H1 (cell line): Measurements from ENCODE around the gene PET100. TPM values are rescaled to one million over a fixed set of nuclear protein-coding genes. Genes with fewer than 3 reads are reported as not detected.

ENCODE experiments used
- CTCF ChIA-PET: fragments of 300-600 bp; sonication (Branson Sonifier 250); formaldehyde crosslinking; loops from one replicate; lab custom pipeline; 2021; ENCODE audit not compliant: partially characterized antibody; lab: Charles Lee
- POLR2A ChIA-PET: fragments of 300-600 bp; sonication (Branson Sonifier 250); formaldehyde crosslinking; loops from one replicate; lab custom pipeline; 2021; ENCODE audit warnings: inconsistent platforms; ENCODE audit not compliant: partially characterized antibody; lab: Charles Lee
- DNase-seq, 2 experiments: peaks; one replicate each; pipeline versions ENCODE4 v3.0.0 to v3.0.0-alpha.2; 2010 to 2022; ENCODE audit warnings: low spot score in 2 of 2, low read depth in 1 of 2, mixed read lengths in 1 of 2
- FAIRE-seq: peaks from 2 replicates; lab custom pipeline; 2011; peaks lifted over from hg19 to GRCh38; lab: Jason Lieb, UNC
- H2AFZ ChIP-seq: 2 replicates; pipeline ENCODE4 v1.8.1; 2012; ENCODE audit warnings: low read length, inconsistent platforms
- H2AK5ac ChIP-seq: 2 replicates; pipeline ENCODE4 v1.6.1; 2013; ENCODE audit warnings: low read depth, low read length
- H2BK120ac ChIP-seq: replicated peaks from 2 replicates; pipeline ENCODE3; 2013; ENCODE audit warnings: low read depth, low read length, inconsistent platforms
- H2BK12ac ChIP-seq: 2 replicates; pipeline ENCODE4 v1.6.1; 2013; ENCODE audit warnings: low read depth, low read length
- H2BK15ac ChIP-seq: 2 replicates; pipeline ENCODE4 v1.6.1; 2013; ENCODE audit warnings: low read length
- H2BK20ac ChIP-seq: 2 replicates; pipeline ENCODE4 v1.6.1; 2013; ENCODE audit warnings: low read length
- H2BK5ac ChIP-seq: 2 replicates; pipeline ENCODE4 v1.6.1; 2013; ENCODE audit warnings: low read depth, low read length
- H3K14ac ChIP-seq: 2 replicates; pipeline ENCODE4 v1.6.1; 2013; ENCODE audit warnings: inconsistent platforms; ENCODE audit not compliant: insufficient read length
- H3K18ac ChIP-seq: 2 replicates; pipeline ENCODE4 v1.6.1; 2013; ENCODE audit warnings: low read length; ENCODE audit errors: extremely low read depth
- H3K23ac ChIP-seq: 2 replicates; pipeline ENCODE4 v1.6.1; 2013; ENCODE audit warnings: inconsistent platforms; ENCODE audit not compliant: insufficient read length
- H3K23me2 ChIP-seq: 2 replicates; pipeline ENCODE4 v1.6.1; 2013; ENCODE audit warnings: low read depth, low read length
- H3K27ac ChIP-seq: 2 replicates; pipeline ENCODE4 v1.6.1; 2011; ENCODE audit warnings: low read depth, low read length, inconsistent platforms
- H3K27me3 ChIP-seq, 4 experiments: replicated peaks in 1 of 4; 1 replicate in 1 of 4; 2 replicates in 3 of 4; pipeline versions ENCODE4 v1.6.1 to v1.8.1; 2011 to 2013; ENCODE audit warnings: low read length in 3 of 4, mild to moderate bottlenecking in 3 of 4, inconsistent platforms in 2 of 4, mixed read lengths in 2 of 4, moderate library complexity in 1 of 4; ENCODE audit not compliant: control insufficient read depth in 3 of 4, insufficient read depth in 3 of 4; ENCODE audit errors: extremely low read depth in 1 of 4
- H3K36me3 ChIP-seq, 4 experiments: 2 replicates each; pipeline versions ENCODE4 v1.6.1 to v1.8.1; 2011 to 2013; ENCODE audit warnings: mild to moderate bottlenecking in 4 of 4, low read length in 3 of 4, moderate library complexity in 2 of 4, control low read depth in 1 of 4, inconsistent platforms in 1 of 4; ENCODE audit not compliant: insufficient read depth in 4 of 4, control insufficient read depth in 2 of 4
- H3K4ac ChIP-seq: replicated peaks from 2 replicates; pipeline ENCODE3; 2013; ENCODE audit warnings: low read length, low read depth, mixed read lengths, inconsistent platforms; ENCODE audit not compliant: insufficient read length
- H3K4me1 ChIP-seq, 4 experiments: replicated peaks in 1 of 4; 1 replicate in 1 of 4; 2 replicates in 3 of 4; pipeline versions ENCODE4 v1.6.1 to v1.8.1; 2011 to 2013; ENCODE audit warnings: low read length in 3 of 4, inconsistent platforms in 2 of 4, mixed read lengths in 1 of 4; ENCODE audit not compliant: insufficient read depth in 4 of 4, control insufficient read depth in 3 of 4
- H3K4me2 ChIP-seq, 2 experiments: 2 replicates each; pipeline versions ENCODE4 v1.6.1 to v1.8.1; 2011 to 2013; ENCODE audit warnings: low read depth in 2 of 2, low read length in 2 of 2, control low read depth in 1 of 2, inconsistent platforms in 1 of 2, mild to moderate bottlenecking in 1 of 2; ENCODE audit not compliant: insufficient read depth in 1 of 2
- H3K4me3 ChIP-seq, 4 experiments: fragments of 200-600, 300-600 bp in 1 of 4; sonication (generic), shearing (Covaris generic), sonication (Bioruptor Twin) in 1 of 4; 2 replicates each; pipeline versions ENCODE4 v1.5.1 to v1.8.1; 2011 to 2016; ENCODE audit warnings: low read length in 4 of 4, low read depth in 3 of 4, control low read depth in 2 of 4, inconsistent platforms in 2 of 4, mild to moderate bottlenecking in 2 of 4, mixed read lengths in 1 of 4, moderate library complexity in 1 of 4; ENCODE audit not compliant: insufficient read depth in 2 of 4; ENCODE audit errors: extremely low read depth in 1 of 4
- H3K56ac ChIP-seq: replicated peaks from 2 replicates; pipeline ENCODE3; 2013; ENCODE audit warnings: low read depth, mild to moderate bottlenecking, mixed read lengths, low read length, inconsistent platforms; ENCODE audit not compliant: insufficient read length
- H3K79me1 ChIP-seq: 2 replicates; pipeline ENCODE4 v1.6.1; 2013; ENCODE audit warnings: low read depth, low read length, control low read depth
- H3K79me2 ChIP-seq, 2 experiments: 2 replicates each; pipeline versions ENCODE4 v1.6.1 to v1.8.1; 2012 to 2013; ENCODE audit warnings: low read length in 2 of 2, mild to moderate bottlenecking in 2 of 2, inconsistent platforms in 1 of 2; ENCODE audit not compliant: insufficient read depth in 2 of 2, control insufficient read depth in 1 of 2
- H3K9ac ChIP-seq, 4 experiments: replicated peaks in 1 of 4; 1 replicate in 1 of 4; 2 replicates in 3 of 4; pipeline versions ENCODE4 v1.6.1 to v1.8.1; 2011 to 2013; ENCODE audit warnings: low read depth in 3 of 4, low read length in 3 of 4, control low read depth in 2 of 4, mild to moderate bottlenecking in 2 of 4, moderate library complexity in 2 of 4, inconsistent platforms in 1 of 4; ENCODE audit errors: extremely low read depth in 1 of 4
- H3K9me3 ChIP-seq, 2 experiments: 2 replicates each; pipeline versions ENCODE4 v1.6.1 to v1.8.1; 2012 to 2013; ENCODE audit warnings: mild to moderate bottlenecking in 2 of 2, moderate library complexity in 2 of 2, control low read depth in 1 of 2, inconsistent platforms in 1 of 2, low read depth in 1 of 2, low read length in 1 of 2, mixed read lengths in 1 of 2; ENCODE audit not compliant: insufficient read depth in 2 of 2
- H4K20me1 ChIP-seq, 2 experiments: replicated peaks in 1 of 2; 2 replicates each; pipeline versions ENCODE3 to v1.8.1; 2011 to 2013; ENCODE audit warnings: inconsistent platforms in 2 of 2, low read length in 2 of 2, mild to moderate bottlenecking in 1 of 2; ENCODE audit not compliant: insufficient read depth in 2 of 2, control insufficient read depth in 1 of 2
- H4K5ac ChIP-seq: 2 replicates; pipeline ENCODE4 v1.6.1; 2013; ENCODE audit warnings: low read length, low read depth, mixed read lengths, inconsistent platforms; ENCODE audit not compliant: insufficient read length
- H4K8ac ChIP-seq: 2 replicates; pipeline ENCODE4 v1.8.0; 2013; ENCODE audit warnings: mild to moderate bottlenecking, moderate library complexity, low read length, inconsistent platforms; ENCODE audit not compliant: insufficient read depth; ENCODE audit errors: extremely low read depth
- H4K91ac ChIP-seq: replicated peaks from 2 replicates; pipeline ENCODE3; 2013; ENCODE audit warnings: low read length, mixed read lengths, inconsistent platforms; ENCODE audit not compliant: insufficient read length
- JUN ChIP-seq: IDR thresholded peaks from 2 replicates; pipeline ENCODE4 v1.6.1; 2011; ENCODE audit warnings: low read depth, mild to moderate bottlenecking, improper control_type of control experiment, low read length
- SP1 ChIP-seq: IDR thresholded peaks from 2 replicates; pipeline ENCODE4 v1.6.1; 2011; ENCODE audit warnings: low read depth, low read length
- WGBS, 2 experiments: shearing (Covaris generic) in 1 of 2; methylation state at CpG; one replicate each; pipeline versions ENCODE4 v1.1.6 to v1.1.7; 2013 to 2015; ENCODE audit warnings: low lambda C conversion rate in 2 of 2, mixed read lengths in 2 of 2, inconsistent platforms in 1 of 2, low coverage in 1 of 2, missing lambda C conversion rate in 1 of 2; ENCODE audit not compliant: insufficient replicate concordance in 2 of 2, insufficient coverage in 1 of 2, insufficient read length in 1 of 2; ENCODE audit errors: extremely low coverage in 1 of 2, missing lambda C conversion rate in 1 of 2; 5-methylcytosine and 5-hydroxymethylcytosine counted together
- polyA plus RNA-seq, 7 experiments: library from polyadenylated mRNA; depleted of rRNA in 3 of 7; stranded (reverse) in 5 of 7; unstranded in 2 of 7; fragments of >200 nt in 5 of 7; fragments of 200-250 nt in 2 of 7; gene quantifications; 1 replicate in 5 of 7; 2 replicates in 1 of 7; 4 replicates in 1 of 7; pipeline versions ENCODE4 v1.2.1 to v1.2.3, GENCODE V29; 2011 to 2013; ENCODE audit warnings: missing spikeins in 2 of 7, mixed read lengths in 2 of 7
- total RNA-seq: library from RNA; stranded (reverse); fragmentation: NEBNext Ultra II Directional; extraction: Animal tissue kit (Norgen Biotek cat#: 25700); gene quantifications from 2 replicates; pipeline ENCODE4 v1.2.1, GENCODE V29; 2021

The PET100 gene
- total and polyA plus RNA-seq, 2 of the 8 experiments (the other 6 are each of a cell fraction or from before 2014, with no cell fraction given) = 80.8 to 105 TPM

- Histone ChIP-seq H3K9me3 (no peaks in the 10 kb centered on the region), H3K79me1 (no peaks in the 10 kb centered on the region), H3K9ac (no peak overlapping the region), H4K8ac (no peak overlapping the region; the same call in 1 of the 2 replicates), H3K36me3 (no peaks in the 10 kb centered on the region), H4K91ac (no peak overlapping the region), H3K23me2 (no peaks in the 10 kb centered on the region), H2BK15ac (no peak overlapping the region), H3K18ac (no peak overlapping the region), H3K4me1 (no peaks in the 10 kb centered on the region), H3K27me3 (peaks cover 0 to 4% (median 0%) of the 10 kb centered on the region in 4 experiments; a peak in 2 of 7 replicates), H2BK5ac (no peak overlapping the region), H3K27ac (no peak overlapping the region), H4K5ac (no peak overlapping the region), H3K23ac (no peak overlapping the region), H3K4ac (no peak overlapping the region), H2BK12ac (no peak overlapping the region), H2BK120ac (no peak overlapping the region), H3K56ac (no peak overlapping the region), H3K4me2 (no peak overlapping the region), H2AK5ac (no peak overlapping the region), H3K14ac (no peak overlapping the region), H2BK20ac (no peak overlapping the region), H3K79me2 (no peaks in the 10 kb centered on the region), H2AFZ (no peak overlapping the region), H3K4me3 (no peak overlapping the region), H4K20me1 (no peaks in the 10 kb centered on the region)
- FAIRE-seq (no peak), DNase-seq (no peak)
- ChIA-PET POLR2A (no interaction called here), CTCF (interaction anchor here (1.1 to 1.9 kb wide), 4 partner anchors 17 to 141 kb away, joined by 3 to 7 read pairs (median 4); partner anchors contain the start of gene PCP2)
- no peak for TF ChIP-seq JUN
- TF ChIP-seq SP1 = 0 out of 2 replicates have a peak, but pooled peaks have one; percentile 49
- 78% methylated on average over 9 of the region's 9 CpGs; no CpG with 5 or more reads in 1 of the 2 experiments for WGBS, 2 experiments
Observed at GRCh38 chr19:7658219-7658686, 28.7 kb downstream of the PET100 start.
